Liver (tissue), 9 donors: Measurements from ENCODE around the gene FANCM. TPM values are rescaled to one million over a fixed set of nuclear protein-coding genes. Genes with fewer than 3 reads are reported as not detected.

Source experiments
- DNase-seq: peaks from one replicate; pipeline ENCODE4 v3.0.0-alpha.2; 2017; ENCODE audit warnings: low spot score
- H3K27ac ChIP-seq, 2 donors: one replicate each; pipeline ENCODE4 v1.7.0; 2013; ENCODE audit warnings: inconsistent platforms in 2 of 2, low read length in 2 of 2, control low read depth in 1 of 2, low read depth in 1 of 2, mild to moderate bottlenecking in 1 of 2
- H3K27me3 ChIP-seq, 4 donors: one replicate each; pipeline versions ENCODE4 v1.6.1 to v1.7.0; 2013; ENCODE audit warnings: low read length in 3 of 4, inconsistent platforms in 1 of 4, mild to moderate bottlenecking in 1 of 4, moderate library complexity in 1 of 4; ENCODE audit not compliant: control insufficient read depth in 4 of 4, insufficient read depth in 4 of 4
- H3K36me3 ChIP-seq, 4 donors: one replicate each; pipeline versions ENCODE4 v1.6.1 to v1.7.0; 2013; ENCODE audit warnings: low read length in 3 of 4, mild to moderate bottlenecking in 3 of 4, low read depth in 1 of 4, moderate library complexity in 1 of 4; ENCODE audit not compliant: control insufficient read depth in 4 of 4, insufficient read depth in 3 of 4
- H3K4me1 ChIP-seq, 4 donors: one replicate each; pipeline versions ENCODE4 v1.6.1 to v1.7.0; 2013; ENCODE audit warnings: low read length in 3 of 4, mild to moderate bottlenecking in 3 of 4, moderate library complexity in 1 of 4; ENCODE audit not compliant: control insufficient read depth in 4 of 4, insufficient read depth in 4 of 4
- H3K4me3 ChIP-seq, 3 donors: one replicate each; pipeline versions ENCODE4 v1.6.1 to v1.7.0; 2013; ENCODE audit warnings: low read length in 3 of 3, control low read depth in 1 of 3, low read depth in 1 of 3, mild to moderate bottlenecking in 1 of 3
- H3K9ac ChIP-seq, 2 donors: one replicate each; pipeline ENCODE4 v1.7.0; 2013; ENCODE audit warnings: low read length in 2 of 2, mild to moderate bottlenecking in 2 of 2, moderate library complexity in 2 of 2, control low read depth in 1 of 2, low read depth in 1 of 2
- H3K9me3 ChIP-seq, 4 donors: one replicate each; pipeline versions ENCODE4 v1.6.1 to v1.7.0; 2013; ENCODE audit warnings: low read length in 3 of 4; ENCODE audit not compliant: control insufficient read depth in 4 of 4
- EGR1 ChIP-seq, 2 donors: IDR thresholded peaks; 2 replicates each; pipeline ENCODE4 v1.6.1; 2016 to 2018; ENCODE audit warnings: antibody characterized with exemption in 2 of 2, low read depth in 2 of 2
- FOXA1 ChIP-seq: IDR thresholded peaks from 2 replicates; pipeline ENCODE4 v1.6.1; 2016; ENCODE audit warnings: antibody characterized with exemption
- FOXA2 ChIP-seq: IDR thresholded peaks from 2 replicates; pipeline ENCODE4 v1.6.1; 2016; ENCODE audit warnings: antibody characterized with exemption
- GABPA ChIP-seq, 2 donors: IDR thresholded peaks in 1 of 2; conservative IDR thresholded peaks in 1 of 2; 2 replicates each; pipeline ENCODE4 v1.6.1; 2016; ENCODE audit warnings: antibody characterized with exemption in 2 of 2, mild to moderate bottlenecking in 1 of 2, moderate library complexity in 1 of 2
- HNF4A ChIP-seq, 2 donors: conservative IDR thresholded peaks; 2 replicates each; pipeline ENCODE4 v1.6.1; 2016; ENCODE audit warnings: antibody characterized with exemption in 2 of 2, mild to moderate bottlenecking in 2 of 2
- HNF4G ChIP-seq: IDR thresholded peaks from 2 replicates; pipeline ENCODE4 v1.6.1; 2016; ENCODE audit warnings: antibody characterized with exemption
- JUND ChIP-seq, 2 donors: IDR thresholded peaks; 2 replicates each; pipeline ENCODE4 v1.6.1; 2016; ENCODE audit warnings: antibody characterized with exemption in 2 of 2
- NR2F2 ChIP-seq: IDR thresholded peaks from 2 replicates; pipeline ENCODE4 v1.6.1; 2016; ENCODE audit warnings: antibody characterized with exemption
- RAD21 ChIP-seq, 2 donors: IDR thresholded peaks; 2 replicates each; pipeline ENCODE4 v1.6.1; 2016; ENCODE audit warnings: antibody characterized with exemption in 2 of 2, mild to moderate bottlenecking in 2 of 2
- RXRA ChIP-seq, 2 donors: IDR thresholded peaks; 2 replicates each; pipeline ENCODE4 v1.6.1; 2017 to 2018; ENCODE audit warnings: antibody characterized with exemption in 2 of 2, mild to moderate bottlenecking in 1 of 2
- SP1 ChIP-seq: IDR thresholded peaks from 2 replicates; pipeline ENCODE4 v1.6.1; 2018; ENCODE audit warnings: antibody characterized with exemption, mild to moderate bottlenecking
- TAF1 ChIP-seq: conservative IDR thresholded peaks from 2 replicates; pipeline ENCODE4 v1.6.1; 2016; ENCODE audit warnings: antibody characterized with exemption, mild to moderate bottlenecking
- YY1 ChIP-seq: IDR thresholded peaks from 2 replicates; pipeline ENCODE4 v1.6.1; 2016; ENCODE audit warnings: antibody characterized with exemption, mild to moderate bottlenecking
- WGBS: extraction: QIAGEN DNeasy Blood & Tissue Kit; methylation state at CpG from one replicate; pipeline ENCODE4 v1.1.7; 2013; 5-methylcytosine and 5-hydroxymethylcytosine counted together
- polyA plus RNA-seq, 2 donors: library from polyadenylated mRNA; stranded (reverse) in 1 of 2; unstranded in 1 of 2; fragments of 200-250 nt in 1 of 2; fragments of >200 nt in 1 of 2; fragmentation: Nextera tagmentation in 1 of 2; extraction: Ambion mirVana in 1 of 2; gene quantifications; one replicate each; pipeline versions ENCODE4 v1.2.1 to v1.2.3, GENCODE V29; 2013 to 2015
- total RNA-seq, 2 donors: library from RNA; depleted of rRNA; stranded (reverse); fragments of >200 nt; gene quantifications; one replicate each; pipeline ENCODE4 v1.2.3, GENCODE V29; 2014
- TF ChIP-seq, protein P1 (sequence below): IDR thresholded peaks from 2 replicates; pipeline ENCODE4 v1.6.1; 2016; ENCODE audit warnings: antibody characterized with exemption
- TF ChIP-seq, protein P2 (sequence below): IDR thresholded peaks from 2 replicates; pipeline ENCODE4 v1.6.1; 2016; ENCODE audit warnings: antibody characterized with exemption
- TF ChIP-seq, protein P3 (sequence below): IDR thresholded peaks from 2 replicates; pipeline ENCODE4 v1.6.1; 2016; ENCODE audit warnings: antibody characterized with exemption
- TF ChIP-seq, protein P4 (sequence below): IDR thresholded peaks from 2 replicates; pipeline ENCODE4 v1.6.1; 2016; ENCODE audit warnings: antibody characterized with exemption, mild to moderate bottlenecking
- donor health status: healthy.
- donor health status: healthy.
- donor health status: healthy.
- donor health status: healthy.
- donor health status: healthy.

FANCM gene
- total and polyA plus RNA-seq, 4 donors, result 0.38 to 7.4 (median 3.1) TPM

DNA sequence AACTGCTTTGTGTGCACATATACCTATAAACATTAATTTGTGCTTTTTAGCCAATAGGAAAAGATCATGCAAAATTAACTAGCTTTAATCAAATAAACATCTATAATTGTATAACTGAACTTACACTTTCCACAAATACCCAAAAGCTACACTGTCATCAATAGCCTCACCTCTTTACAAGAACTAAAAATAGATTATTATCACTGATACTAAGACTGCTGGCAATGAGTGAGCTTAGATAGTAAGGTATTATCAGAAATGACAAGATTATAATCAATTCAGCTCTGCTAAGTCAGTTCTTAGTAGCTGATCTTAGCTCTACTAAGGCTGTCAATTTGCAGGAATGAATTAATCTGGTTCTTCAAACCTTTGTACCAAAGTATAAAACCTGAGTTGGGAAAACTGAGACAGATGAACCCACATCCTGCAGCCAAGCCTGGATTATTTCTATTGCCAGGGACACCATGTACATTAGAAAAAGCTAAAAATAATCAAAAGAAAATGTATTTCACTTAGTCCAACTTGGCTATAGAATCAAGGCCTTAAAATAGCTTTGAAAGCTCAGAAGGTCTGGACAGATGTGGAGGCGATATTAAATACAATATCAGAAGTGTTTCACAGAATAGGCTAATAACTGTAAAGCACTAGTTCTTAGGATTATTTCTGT lies 6.6 kb upstream of the FANCM start:
- no peak for DNase-seq
- Histone ChIP-seq H3K4me1 (peaks cover 0 to 5% (median 1%) of the 10 kb centered on the region in 4 donors), H3K27me3 (no peaks in the 10 kb centered on the region), H3K27ac (no peak overlapping the region), H3K36me3 (peaks cover 0 to 11% (median 7%) of the 10 kb centered on the region in 4 donors), H3K4me3 (no peak overlapping the region), H3K9me3 (no peaks in the 10 kb centered on the region), H3K9ac (no peak overlapping the region)
- TF ChIP-seq, protein P1, sequence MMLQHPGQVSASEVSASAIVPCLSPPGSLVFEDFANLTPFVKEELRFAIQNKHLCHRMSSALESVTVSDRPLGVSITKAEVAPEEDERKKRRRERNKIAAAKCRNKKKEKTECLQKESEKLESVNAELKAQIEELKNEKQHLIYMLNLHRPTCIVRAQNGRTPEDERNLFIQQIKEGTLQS, result no peak
- TF ChIP-seq, protein P2, sequence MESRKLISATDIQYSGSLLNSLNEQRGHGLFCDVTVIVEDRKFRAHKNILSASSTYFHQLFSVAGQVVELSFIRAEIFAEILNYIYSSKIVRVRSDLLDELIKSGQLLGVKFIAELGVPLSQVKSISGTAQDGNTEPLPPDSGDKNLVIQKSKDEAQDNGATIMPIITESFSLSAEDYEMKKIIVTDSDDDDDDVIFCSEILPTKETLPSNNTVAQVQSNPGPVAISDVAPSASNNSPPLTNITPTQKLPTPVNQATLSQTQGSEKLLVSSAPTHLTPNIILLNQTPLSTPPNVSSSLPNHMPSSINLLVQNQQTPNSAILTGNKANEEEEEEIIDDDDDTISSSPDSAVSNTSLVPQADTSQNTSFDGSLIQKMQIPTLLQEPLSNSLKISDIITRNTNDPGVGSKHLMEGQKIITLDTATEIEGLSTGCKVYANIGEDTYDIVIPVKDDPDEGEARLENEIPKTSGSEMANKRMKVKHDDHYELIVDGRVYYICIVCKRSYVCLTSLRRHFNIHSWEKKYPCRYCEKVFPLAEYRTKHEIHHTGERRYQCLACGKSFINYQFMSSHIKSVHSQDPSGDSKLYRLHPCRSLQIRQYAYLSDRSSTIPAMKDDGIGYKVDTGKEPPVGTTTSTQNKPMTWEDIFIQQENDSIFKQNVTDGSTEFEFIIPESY, result no peak
- TF ChIP-seq HNF4A (conservative IDR thresholded peaks at IDR 0.05) (no peak), SP1 (no peak), RAD21 (IDR thresholded peaks at IDR 0.05) (no peak), EGR1 (IDR thresholded peaks at IDR 0.05; ENCODE audit: low read depth in 2 of 2) (no peak), HNF4G (no peak), YY1 (no peak), JUND (IDR thresholded peaks at IDR 0.05) (no peak), FOXA1 (no peak), GABPA (IDR thresholded peaks at IDR 0.05 in 1 of 2, conservative IDR thresholded peaks at IDR 0.05 in 1 of 2) (no peak), RXRA (IDR thresholded peaks at IDR 0.05) (no peak), FOXA2 (no peak)
- TF ChIP-seq, protein P3, sequence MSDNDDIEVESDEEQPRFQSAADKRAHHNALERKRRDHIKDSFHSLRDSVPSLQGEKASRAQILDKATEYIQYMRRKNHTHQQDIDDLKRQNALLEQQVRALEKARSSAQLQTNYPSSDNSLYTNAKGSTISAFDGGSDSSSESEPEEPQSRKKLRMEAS, result no peak
- 96% methylated on average over 1 of the region's 1 CpG for WGBS

DNA sequence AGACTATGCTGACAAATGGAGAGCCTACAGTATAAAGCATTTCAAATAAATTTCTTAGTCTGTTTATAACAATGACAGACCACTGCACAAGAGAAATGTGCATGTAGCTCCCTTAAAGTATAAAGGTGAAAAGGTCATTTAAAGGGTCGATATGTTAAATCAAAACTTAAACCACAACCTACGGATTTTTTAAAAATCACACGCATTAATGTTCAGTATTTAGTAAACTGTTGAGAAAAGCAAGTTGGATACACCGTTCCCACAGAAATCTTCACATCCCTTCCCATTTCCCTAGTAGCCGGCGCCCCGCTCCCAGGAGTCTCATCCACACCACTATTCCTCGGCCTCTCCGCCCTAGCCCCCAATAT lies 2.1 kb upstream of the FANCM start:
- H3K27ac ChIP-seq, result peak overlapping the region; percentile 81 to 83
- under 1% methylated on average over 9 of the region's 9 CpGs for WGBS
- H3K9ac ChIP-seq, result peak overlapping the region; percentile 95 to 98
- no peaks in the 10 kb centered on the region for H3K27me3 ChIP-seq
- peaks cover 0 to 6% (median 0%) of the 10 kb centered on the region in 4 donors for H3K36me3 ChIP-seq
- peaks cover 3 to 29% (median 17%) of the 10 kb centered on the region in 4 donors for H3K4me1 ChIP-seq
- H3K4me3 ChIP-seq, result peak overlapping the region; percentile 60 to 97 (median 82)
- no peaks in the 10 kb centered on the region for H3K9me3 ChIP-seq
- DNase-seq, result no peak
- TF ChIP-seq, protein P4, sequence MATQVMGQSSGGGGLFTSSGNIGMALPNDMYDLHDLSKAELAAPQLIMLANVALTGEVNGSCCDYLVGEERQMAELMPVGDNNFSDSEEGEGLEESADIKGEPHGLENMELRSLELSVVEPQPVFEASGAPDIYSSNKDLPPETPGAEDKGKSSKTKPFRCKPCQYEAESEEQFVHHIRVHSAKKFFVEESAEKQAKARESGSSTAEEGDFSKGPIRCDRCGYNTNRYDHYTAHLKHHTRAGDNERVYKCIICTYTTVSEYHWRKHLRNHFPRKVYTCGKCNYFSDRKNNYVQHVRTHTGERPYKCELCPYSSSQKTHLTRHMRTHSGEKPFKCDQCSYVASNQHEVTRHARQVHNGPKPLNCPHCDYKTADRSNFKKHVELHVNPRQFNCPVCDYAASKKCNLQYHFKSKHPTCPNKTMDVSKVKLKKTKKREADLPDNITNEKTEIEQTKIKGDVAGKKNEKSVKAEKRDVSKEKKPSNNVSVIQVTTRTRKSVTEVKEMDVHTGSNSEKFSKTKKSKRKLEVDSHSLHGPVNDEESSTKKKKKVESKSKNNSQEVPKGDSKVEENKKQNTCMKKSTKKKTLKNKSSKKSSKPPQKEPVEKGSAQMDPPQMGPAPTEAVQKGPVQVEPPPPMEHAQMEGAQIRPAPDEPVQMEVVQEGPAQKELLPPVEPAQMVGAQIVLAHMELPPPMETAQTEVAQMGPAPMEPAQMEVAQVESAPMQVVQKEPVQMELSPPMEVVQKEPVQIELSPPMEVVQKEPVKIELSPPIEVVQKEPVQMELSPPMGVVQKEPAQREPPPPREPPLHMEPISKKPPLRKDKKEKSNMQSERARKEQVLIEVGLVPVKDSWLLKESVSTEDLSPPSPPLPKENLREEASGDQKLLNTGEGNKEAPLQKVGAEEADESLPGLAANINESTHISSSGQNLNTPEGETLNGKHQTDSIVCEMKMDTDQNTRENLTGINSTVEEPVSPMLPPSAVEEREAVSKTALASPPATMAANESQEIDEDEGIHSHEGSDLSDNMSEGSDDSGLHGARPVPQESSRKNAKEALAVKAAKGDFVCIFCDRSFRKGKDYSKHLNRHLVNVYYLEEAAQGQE, result no peak
- TF ChIP-seq HNF4G, result no peak
- no peak for TF ChIP-seq RXRA (IDR thresholded peaks at IDR 0.05)
- no peak for TF ChIP-seq NR2F2
- no peak for TF ChIP-seq GABPA (IDR thresholded peaks at IDR 0.05 in 1 of 2, conservative IDR thresholded peaks at IDR 0.05 in 1 of 2)
- TF ChIP-seq, protein P2, result no peak
- TF ChIP-seq SP1, result no peak
- no peak for TF ChIP-seq FOXA1
- TF ChIP-seq RAD21 (IDR thresholded peaks at IDR 0.05), result no peak
- TF ChIP-seq, protein P1, result no peak
- no peak for TF ChIP-seq TAF1
- no peak for TF ChIP-seq HNF4A (conservative IDR thresholded peaks at IDR 0.05)
